GM12875 (cell line): ENCODE results near the gene EPN1.

Source experiments
- H3K4me3 ChIP-seq: one replicate; pipeline ENCODE4 v1.5.1; 2011; ENCODE audit warnings: low read depth, low read length, control low read depth
- TF ChIP-seq, protein P1 (sequence below): IDR thresholded peaks from 2 replicates; pipeline ENCODE4 v1.5.1; 2011; ENCODE audit warnings: low read depth, mild to moderate bottlenecking, control low read depth, inconsistent platforms, low read length, moderate library complexity, borderline replicate concordance; ENCODE audit not compliant: insufficient read depth

EPN1 gene

DNA sequence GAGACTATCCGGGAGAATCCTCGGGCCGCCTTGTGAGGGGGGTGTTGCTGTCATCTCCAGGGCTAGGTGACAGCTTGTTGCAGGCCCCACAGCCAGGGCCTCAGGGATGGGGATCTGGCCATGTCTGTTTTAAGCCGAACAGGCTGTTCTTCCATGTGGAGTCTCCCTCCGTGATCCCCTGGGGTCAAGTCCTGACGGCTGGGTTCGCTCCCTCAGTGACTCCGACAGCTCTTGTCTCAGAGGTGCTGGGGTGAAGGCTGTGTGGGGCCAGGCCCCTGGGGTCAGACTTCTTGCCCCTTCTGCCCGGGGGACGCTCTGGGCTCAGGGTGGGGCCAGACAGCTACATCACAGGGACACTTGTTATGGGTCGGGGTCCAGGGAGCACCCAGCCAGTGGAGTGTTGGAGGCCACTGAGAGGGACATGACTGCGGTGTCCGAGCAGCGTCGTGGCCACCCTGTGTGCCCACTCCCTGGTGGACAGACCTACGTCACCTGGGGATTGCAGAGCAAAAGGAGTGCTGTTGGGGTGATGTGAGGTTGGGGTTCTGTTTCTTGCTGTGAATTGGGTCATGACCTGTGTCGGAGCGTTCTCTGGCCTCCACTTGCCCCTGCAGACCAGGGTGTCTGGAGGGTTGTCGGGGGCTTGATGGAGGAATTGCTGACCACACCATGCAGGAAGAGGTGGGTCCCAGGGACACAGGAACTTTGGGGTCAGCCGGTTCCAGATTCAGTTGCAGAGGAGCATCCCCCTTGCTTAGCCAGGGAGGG is 21.5 kb downstream of the EPN1 start:
- no peak overlapping the region for H3K4me3 ChIP-seq
- TF ChIP-seq, protein P1, sequence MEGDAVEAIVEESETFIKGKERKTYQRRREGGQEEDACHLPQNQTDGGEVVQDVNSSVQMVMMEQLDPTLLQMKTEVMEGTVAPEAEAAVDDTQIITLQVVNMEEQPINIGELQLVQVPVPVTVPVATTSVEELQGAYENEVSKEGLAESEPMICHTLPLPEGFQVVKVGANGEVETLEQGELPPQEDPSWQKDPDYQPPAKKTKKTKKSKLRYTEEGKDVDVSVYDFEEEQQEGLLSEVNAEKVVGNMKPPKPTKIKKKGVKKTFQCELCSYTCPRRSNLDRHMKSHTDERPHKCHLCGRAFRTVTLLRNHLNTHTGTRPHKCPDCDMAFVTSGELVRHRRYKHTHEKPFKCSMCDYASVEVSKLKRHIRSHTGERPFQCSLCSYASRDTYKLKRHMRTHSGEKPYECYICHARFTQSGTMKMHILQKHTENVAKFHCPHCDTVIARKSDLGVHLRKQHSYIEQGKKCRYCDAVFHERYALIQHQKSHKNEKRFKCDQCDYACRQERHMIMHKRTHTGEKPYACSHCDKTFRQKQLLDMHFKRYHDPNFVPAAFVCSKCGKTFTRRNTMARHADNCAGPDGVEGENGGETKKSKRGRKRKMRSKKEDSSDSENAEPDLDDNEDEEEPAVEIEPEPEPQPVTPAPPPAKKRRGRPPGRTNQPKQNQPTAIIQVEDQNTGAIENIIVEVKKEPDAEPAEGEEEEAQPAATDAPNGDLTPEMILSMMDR = no peak

DNA sequence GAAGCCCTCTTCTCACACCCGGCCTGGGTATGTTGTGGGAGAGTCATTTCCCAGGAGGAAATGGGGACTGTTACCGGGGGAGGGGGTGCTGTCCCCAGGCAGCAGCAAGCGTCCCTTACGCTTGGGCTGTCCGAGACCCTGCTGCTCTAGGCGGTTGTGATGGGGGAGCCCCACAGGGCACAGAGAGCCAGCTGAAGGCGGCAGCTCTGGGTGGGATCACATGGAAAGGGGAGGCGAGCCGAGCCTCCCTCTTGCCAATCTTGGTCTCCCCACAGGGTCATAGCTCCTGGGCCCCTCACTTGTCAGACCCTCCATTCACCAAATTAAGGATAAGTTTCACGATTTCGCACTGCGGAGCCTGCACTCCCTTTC is 22.0 kb downstream of the EPN1 start:
- TF ChIP-seq, protein P1 = no peak
- H3K4me3 ChIP-seq = no peak overlapping the region

DNA sequence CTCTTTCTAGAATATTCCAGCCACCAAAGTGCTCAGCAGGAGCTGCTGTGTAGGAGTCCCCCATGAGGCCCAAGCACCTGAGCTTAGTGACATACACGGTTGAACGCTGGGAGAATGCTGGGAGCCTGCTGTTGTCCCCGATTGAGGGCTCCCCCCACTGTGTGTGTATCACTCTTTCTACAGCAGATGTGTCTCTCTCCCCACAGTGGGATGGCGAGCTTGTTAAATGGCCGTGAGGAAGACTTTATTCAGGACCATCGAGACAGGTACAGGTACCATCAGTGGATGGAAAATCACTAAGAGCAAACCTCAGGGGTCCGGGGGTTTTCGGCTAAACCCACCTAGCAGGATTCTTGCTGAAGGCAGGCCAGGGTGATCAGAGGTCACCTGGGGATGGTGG is 22.7 kb downstream of the EPN1 start:
- TF ChIP-seq, protein P1 = no peak
- H3K4me3 ChIP-seq = no peak overlapping the region

DNA sequence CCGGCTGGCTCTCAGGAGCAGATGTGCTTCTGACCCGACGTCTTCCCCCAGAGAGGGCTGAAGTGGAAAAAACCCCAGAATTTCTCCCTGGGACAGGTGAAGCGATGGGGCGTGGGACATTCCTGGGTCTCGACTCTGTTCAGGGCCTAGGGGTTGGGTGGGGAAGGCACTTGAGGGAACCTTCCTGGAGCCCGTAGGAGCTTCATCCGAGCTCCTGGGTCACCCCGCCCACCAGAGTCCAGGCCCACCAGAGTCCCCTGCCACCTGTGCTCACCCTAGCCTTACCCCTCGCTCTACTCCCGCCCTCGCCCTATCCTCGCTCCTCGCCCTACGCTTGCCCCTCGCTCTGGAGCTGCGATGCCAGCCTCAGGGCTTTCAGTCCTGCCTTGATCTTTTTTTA is 23.2 kb downstream of the EPN1 start:
- TF ChIP-seq, protein P1 = no peak
- no peak overlapping the region for H3K4me3 ChIP-seq

DNA sequence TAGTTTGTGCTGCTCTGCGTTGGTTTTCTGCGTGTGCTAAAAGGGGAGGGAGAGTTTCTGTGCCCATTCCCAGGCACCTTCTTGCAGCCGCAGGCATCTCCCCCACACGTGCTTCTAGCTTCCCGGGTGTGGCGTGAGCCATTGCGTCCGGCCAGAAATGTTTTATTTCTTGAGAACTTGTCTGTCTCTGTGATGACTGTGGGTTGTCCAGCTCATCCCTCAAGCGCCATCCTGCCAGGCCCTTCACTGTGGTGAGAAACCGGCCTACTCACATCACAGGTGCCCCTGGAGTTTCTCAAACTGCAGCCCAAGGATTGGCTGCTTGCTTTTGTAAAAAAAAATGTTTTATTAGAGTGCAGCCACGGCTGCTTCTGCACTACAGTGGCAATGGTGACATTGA is 24.2 kb downstream of the EPN1 start:
- TF ChIP-seq, protein P1 = no peak
- no peak overlapping the region for H3K4me3 ChIP-seq

DNA sequence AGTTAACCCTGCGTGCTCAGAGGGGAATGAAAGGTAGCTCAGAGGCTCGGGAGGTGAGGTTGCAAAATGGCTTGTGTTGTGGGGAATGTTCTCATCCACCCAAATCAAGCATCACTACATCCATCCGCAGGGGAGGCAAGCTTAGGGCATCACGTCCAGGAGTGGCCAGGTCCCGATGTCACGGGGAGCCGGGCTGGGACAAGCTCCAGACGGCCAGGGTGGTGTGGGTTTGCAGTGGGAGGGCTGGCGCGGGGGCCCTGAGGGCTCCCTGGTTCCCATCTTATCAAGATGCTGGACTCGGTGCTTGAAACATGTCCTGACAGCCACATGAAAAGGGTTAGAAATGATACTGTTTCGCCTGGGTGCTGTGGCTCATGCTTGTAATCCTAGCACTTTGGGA is 25.8 kb downstream of the EPN1 start:
- TF ChIP-seq, protein P1 = no peak
- no peak overlapping the region for H3K4me3 ChIP-seq

DNA sequence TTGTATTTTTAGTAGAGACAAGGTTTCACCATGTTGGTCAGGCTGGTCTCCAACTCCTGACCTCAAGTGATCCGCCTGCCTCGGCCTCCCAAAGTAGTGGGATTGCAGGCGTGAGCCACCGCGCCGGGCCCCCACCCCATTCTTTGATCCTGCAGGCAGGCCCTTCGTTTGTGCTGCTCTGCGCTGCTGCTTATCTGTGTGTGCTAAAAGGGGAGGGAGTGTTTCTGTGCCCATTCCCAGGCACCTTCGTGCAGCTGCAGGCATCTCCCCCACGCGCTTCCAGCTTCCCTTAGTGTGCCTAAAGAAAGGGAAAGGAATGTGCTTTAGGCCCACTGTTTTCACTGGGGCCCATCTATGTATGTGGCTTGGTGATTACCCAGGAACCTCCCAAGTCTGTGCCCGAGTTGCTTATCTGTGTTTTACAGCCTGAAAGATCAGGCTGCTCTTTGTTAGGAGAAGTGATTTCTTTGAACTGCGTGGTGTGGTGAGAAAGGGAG is 27.2 kb downstream of the EPN1 start:
- TF ChIP-seq, protein P1 = no peak
- H3K4me3 ChIP-seq = no peak overlapping the region
